Osteocyte (in vitro differentiated cells): ENCODE measurements around the gene MOV10L1. TPM values are rescaled to one million over a fixed set of nuclear protein-coding genes. Genes with fewer than 3 reads are reported as not detected.

Experiments used
- DNase-seq: peaks from one replicate; pipeline ENCODE4 v3.0.0; 2021; ENCODE audit warnings: mixed read lengths; ENCODE audit not compliant: unreplicated experiment; ENCODE audit errors: extremely low spot score
- H3K27ac Mint-ChIP-seq: one replicate; pipeline ENCODE4 v1.8.0; 2021; ENCODE audit warnings: mild to moderate bottlenecking, mixed read lengths; ENCODE audit not compliant: unreplicated experiment
- H3K27me3 Mint-ChIP-seq: one replicate; pipeline ENCODE4 v1.8.0; 2021; ENCODE audit warnings: mixed read lengths; ENCODE audit not compliant: unreplicated experiment
- H3K36me3 Mint-ChIP-seq: one replicate; pipeline ENCODE4 v1.8.0; 2021; ENCODE audit warnings: mixed read lengths; ENCODE audit not compliant: unreplicated experiment
- H3K4me1 Mint-ChIP-seq: one replicate; pipeline ENCODE4 v1.8.0; 2021; ENCODE audit warnings: mixed read lengths; ENCODE audit not compliant: unreplicated experiment
- H3K4me3 Mint-ChIP-seq: one replicate; pipeline ENCODE4 v1.8.0; 2021; ENCODE audit warnings: mild to moderate bottlenecking, moderate library complexity, mixed read lengths; ENCODE audit not compliant: unreplicated experiment
- H3K9me3 Mint-ChIP-seq: one replicate; pipeline ENCODE4 v1.8.0; 2021; ENCODE audit warnings: mixed read lengths; ENCODE audit not compliant: unreplicated experiment
- CTCF ChIP-seq: fragments of 200-600 bp; sonication (generic); IDR thresholded peaks from 2 replicates; pipeline ENCODE4 v1.5.0; 2021; ENCODE audit warnings: antibody characterized with exemption, mild to moderate bottlenecking, moderate library complexity
- total RNA-seq: library from RNA; stranded (reverse); gene quantifications from 2 replicates; pipeline ENCODE4 v1.2.1, GENCODE V29; 2021

The MOV10L1 gene
- total RNA-seq, 1 donor from 2014 or later: 1.4 TPM

GRCh38 chr22:50045211-50046018 lies 44.4 kb upstream of the MOV10L1 start:
- no peaks in the 10 kb centered on the region for H3K4me1 Mint-ChIP-seq
- TF ChIP-seq CTCF: no peak
- H3K36me3 Mint-ChIP-seq: no peaks in the 10 kb centered on the region
- no peak overlapping the region for H3K27ac Mint-ChIP-seq
- peaks cover 4% of the 10 kb centered on the region for H3K9me3 Mint-ChIP-seq
- no peak for DNase-seq
- peaks cover 12% of the 10 kb centered on the region for H3K27me3 Mint-ChIP-seq
- no peak overlapping the region for H3K4me3 Mint-ChIP-seq

GRCh38 chr22:50046019-50046415 lies 43.8 kb upstream of the MOV10L1 start:
- peaks cover 4% of the 10 kb centered on the region for H3K9me3 Mint-ChIP-seq
- H3K27me3 Mint-ChIP-seq: peaks cover 18% of the 10 kb centered on the region
- TF ChIP-seq CTCF: no peak
- no peaks in the 10 kb centered on the region for H3K4me1 Mint-ChIP-seq
- H3K27ac Mint-ChIP-seq: no peak overlapping the region
- H3K4me3 Mint-ChIP-seq: no peak overlapping the region
- H3K36me3 Mint-ChIP-seq: no peaks in the 10 kb centered on the region
- no peak for DNase-seq

DNA sequence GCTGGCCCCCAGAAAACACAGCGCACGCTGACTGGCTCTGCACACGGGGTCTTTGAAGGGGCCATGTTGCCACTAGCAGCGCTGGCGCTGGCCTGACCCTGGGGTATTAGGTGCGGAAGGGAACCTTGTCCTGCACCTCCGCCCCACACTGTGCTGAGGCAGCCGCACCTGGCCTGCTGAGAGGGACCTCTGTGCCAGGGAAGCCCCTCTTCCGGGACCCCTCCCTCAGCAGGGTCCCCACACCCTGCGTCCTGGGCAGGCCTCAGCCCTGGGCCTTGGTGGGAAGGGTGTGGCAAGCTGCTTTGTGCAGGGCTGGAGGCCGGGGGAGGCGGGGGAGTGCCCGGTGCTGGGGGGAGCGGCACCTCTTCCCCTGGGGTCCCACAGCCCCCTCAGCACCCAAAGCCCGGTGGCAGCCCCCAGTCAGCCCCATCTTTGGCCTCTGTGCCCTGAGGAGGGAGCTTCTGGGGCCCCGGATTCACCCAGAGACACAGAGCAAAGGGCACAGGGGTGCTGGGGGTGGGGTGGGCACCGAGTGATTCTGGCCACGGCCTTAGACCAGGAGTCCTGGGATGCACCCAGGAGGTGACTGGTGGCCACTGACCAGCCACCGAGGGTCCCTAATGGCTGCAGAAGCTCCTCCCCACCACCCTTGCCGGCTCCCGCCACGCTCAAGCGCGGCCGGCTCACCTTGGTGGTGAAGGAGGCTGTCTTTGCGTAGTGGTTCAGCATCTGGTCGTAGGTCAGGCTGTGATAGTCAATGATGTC lies 43.1 kb upstream of the MOV10L1 start:
- DNase-seq: no peak
- no peak overlapping the region for H3K4me3 Mint-ChIP-seq
- H3K27ac Mint-ChIP-seq: no peak overlapping the region
- no peaks in the 10 kb centered on the region for H3K4me1 Mint-ChIP-seq
- peaks cover 4% of the 10 kb centered on the region for H3K9me3 Mint-ChIP-seq
- peaks cover 24% of the 10 kb centered on the region for H3K27me3 Mint-ChIP-seq
- H3K36me3 Mint-ChIP-seq: no peaks in the 10 kb centered on the region
- TF ChIP-seq CTCF: no peak

- H3K27ac Mint-ChIP-seq: no peak overlapping the region
- H3K36me3 Mint-ChIP-seq: no peaks in the 10 kb centered on the region
- peaks cover 22% of the 10 kb centered on the region for H3K27me3 Mint-ChIP-seq
- H3K4me3 Mint-ChIP-seq: no peak overlapping the region
- no peak for DNase-seq
- H3K4me1 Mint-ChIP-seq: no peaks in the 10 kb centered on the region
- no peak for TF ChIP-seq CTCF
- peaks cover 4% of the 10 kb centered on the region for H3K9me3 Mint-ChIP-seq
Observed at GRCh38 chr22:50047346-50047745, 42.5 kb upstream of the MOV10L1 start.
